Suprapubic skin (tissue), 4 donors: ENCODE measurements around the gene ODAD4.
"Not testable (repeated sequence)": the region's sequence is repeated elsewhere in the genome, so short reads cannot be mapped to it uniquely, and the experiment has no call there.

Source experiments
- CTCF ChIP-seq, 2 donors: fragments of 200-600 bp in 1 of 2; fragments of 450-650 bp in 1 of 2; sonication (generic) in 1 of 2; IDR thresholded peaks; one replicate each; pipeline ENCODE4 v1.5.1; 2016 to 2019; ENCODE audit warnings: antibody characterized with exemption in 2 of 2, mild to moderate bottlenecking in 1 of 2, moderate library complexity in 1 of 2
- POLR2A ChIP-seq, 2 donors: fragments of 450-650 bp; IDR thresholded peaks; one replicate each; pipeline ENCODE4 v1.6.1; 2017; ENCODE audit warnings: antibody characterized with exemption in 2 of 2, mild to moderate bottlenecking in 2 of 2, moderate library complexity in 2 of 2
- POLR2AphosphoS5 ChIP-seq, 3 donors: sonication (generic); formaldehyde crosslinking; IDR thresholded peaks; one replicate each; pipeline ENCODE4 v1.6.1; 2017; ENCODE audit warnings: antibody characterized with exemption in 3 of 3

- not testable (repeated sequence) for TF ChIP-seq CTCF, POLR2AphosphoS5, POLR2A (IDR thresholded peaks at IDR 0.05)
These were observed 79.9 kb downstream of the ODAD4 start for GRCh38 chr17:42010266-42010680.
